SK-N-MC (cell line): ENCODE measurements around the gene DNAJB6.

Source experiments
- DNase-seq: peaks from one replicate; pipeline ENCODE4 v3.0.0-alpha.2; 2011; ENCODE audit warnings: low read depth, low spot score
- H3K27ac ChIP-seq: fragments of 200-600 bp; sonication (generic); 2 replicates; pipeline ENCODE4 v1.5.1; 2016; ENCODE audit warnings: mixed run types
- H3K36me3 ChIP-seq: fragments of 200-600 bp; sonication (generic); 2 replicates; pipeline ENCODE4 v1.6.1; 2017; ENCODE audit warnings: antibody characterized with exemption, low read length, mixed read lengths; ENCODE audit not compliant: insufficient read depth
- H3K4me3 ChIP-seq: fragments of 200-600 bp; sonication (generic); 2 replicates; pipeline ENCODE4 v1.5.1; 2016
- H3K9ac ChIP-seq: fragments of 200-600 bp; sonication (generic); 2 replicates; pipeline ENCODE4 v1.8.0; 2017; ENCODE audit warnings: mixed run types, mixed read lengths; ENCODE audit not compliant: insufficient read length
- H3K9me3 ChIP-seq: fragments of 200-600 bp; sonication (generic); 2 replicates; pipeline ENCODE4 v1.6.1; 2017; ENCODE audit warnings: low read depth, mild to moderate bottlenecking, antibody characterized with exemption, low read length, moderate library complexity, mixed read lengths
- EZH2 ChIP-seq: fragments of 200-600 bp; sonication (generic); IDR thresholded peaks from one replicate; pipeline ENCODE4 v1.6.1; 2017; ENCODE audit warnings: antibody characterized with exemption
- FOXP2 ChIP-seq: optimal IDR thresholded peaks from 2 replicates; pipeline ENCODE3; 2011; ENCODE audit warnings: mild to moderate bottlenecking, moderate library complexity; ENCODE audit not compliant: insufficient read depth; ENCODE audit errors: extremely low read length, control extremely low read depth
- POLR2AphosphoS5 ChIP-seq: IDR thresholded peaks from 2 replicates; pipeline ENCODE4 v1.6.1; 2012; ENCODE audit warnings: mild to moderate bottlenecking, low read depth, low read length, borderline replicate concordance

The DNAJB6 gene

DNA sequence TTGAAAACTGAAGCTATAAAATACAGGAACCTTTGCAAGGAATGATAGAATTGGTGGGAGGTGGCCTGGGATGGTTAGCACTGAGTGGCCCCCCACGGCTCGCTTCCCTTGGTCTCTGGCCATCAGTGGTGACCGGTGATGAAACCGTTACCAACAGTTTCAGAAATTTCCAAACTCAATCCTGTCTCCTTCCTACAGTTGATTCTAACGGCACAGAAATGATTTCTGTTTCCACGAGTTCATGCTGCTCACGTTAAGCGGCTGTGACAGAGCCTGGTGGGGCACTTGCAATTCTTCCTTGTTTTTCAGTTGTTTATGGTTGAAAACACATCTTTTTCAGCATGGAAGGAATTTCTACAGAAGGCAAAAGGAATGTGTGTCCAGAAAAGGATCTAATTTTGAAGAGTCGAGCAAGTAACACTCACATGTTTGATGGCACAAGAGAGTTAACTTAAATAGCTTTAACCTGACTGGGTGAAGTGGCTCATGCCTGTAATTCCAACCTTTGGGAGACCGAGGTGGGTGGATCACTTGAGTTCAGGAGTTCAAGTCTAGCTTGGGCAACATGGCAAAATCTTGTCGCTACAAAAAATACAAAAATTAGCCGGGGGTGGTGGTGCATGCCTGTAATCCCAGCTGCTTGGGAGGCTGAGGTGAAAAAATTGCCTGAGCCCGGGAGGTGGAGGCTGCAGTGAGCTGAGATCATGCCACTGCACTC is 100.1 kb downstream of the DNAJB6 start:
- Histone ChIP-seq H3K36me3 (no peaks in the 10 kb centered on the region), H3K9me3 (no peaks in the 10 kb centered on the region)

DNA sequence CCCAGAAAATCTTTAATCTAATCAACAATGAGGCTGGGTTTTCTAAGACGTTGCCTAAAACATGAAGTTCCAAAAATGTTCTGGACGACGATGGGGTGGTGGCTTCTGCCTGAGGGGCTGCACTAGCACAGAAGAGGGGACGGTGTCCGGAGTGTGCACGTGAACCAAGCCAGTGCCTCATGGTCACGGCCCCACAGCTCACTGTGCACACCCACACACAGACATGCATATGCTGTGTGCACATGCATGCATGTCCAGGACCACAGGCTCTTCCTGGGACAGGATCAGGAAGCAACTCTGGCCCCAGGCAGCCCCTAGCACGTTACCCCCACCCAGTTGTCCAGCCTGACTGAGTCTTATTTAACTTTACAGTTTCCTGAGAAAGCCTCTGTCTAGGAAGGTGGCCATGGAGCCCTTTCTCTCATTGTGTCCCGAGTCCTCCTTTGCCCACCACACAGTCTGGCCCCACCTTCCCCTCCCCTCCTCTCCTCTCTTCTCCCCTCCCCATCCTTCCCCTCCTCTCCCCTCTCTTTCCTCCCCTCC is 100.8 kb downstream of the DNAJB6 start:
- no peak for DNase-seq
- Histone ChIP-seq H3K36me3 (no peaks in the 10 kb centered on the region), H3K9ac (no peak overlapping the region), H3K4me3 (no peak overlapping the region), H3K9me3 (no peaks in the 10 kb centered on the region), H3K27ac (no peak overlapping the region)
- TF ChIP-seq POLR2AphosphoS5 = no peak
- no peak for TF ChIP-seq EZH2
- no peak for TF ChIP-seq FOXP2

More for the DNA sequence above, 100.1 kb downstream of the DNAJB6 start:
- TF ChIP-seq FOXP2 = no peak
- TF ChIP-seq EZH2 = no peak
- TF ChIP-seq POLR2AphosphoS5 = no peak
- DNase-seq = no peak
- no peak overlapping the region for H3K9ac ChIP-seq
- no peak overlapping the region for H3K4me3 ChIP-seq
- H3K27ac ChIP-seq = no peak overlapping the region

- DNase-seq = no peak
- Histone ChIP-seq H3K4me3 (no peak overlapping the region), H3K9me3 (no peaks in the 10 kb centered on the region), H3K36me3 (no peaks in the 10 kb centered on the region), H3K9ac (no peak overlapping the region), H3K27ac (no peak overlapping the region)
- TF ChIP-seq EZH2 (no peak), POLR2AphosphoS5 (no peak), FOXP2 (no peak)
Observed at GRCh38 chr7:157438121-157439025, 101.6 kb downstream of the DNAJB6 start.

DNA sequence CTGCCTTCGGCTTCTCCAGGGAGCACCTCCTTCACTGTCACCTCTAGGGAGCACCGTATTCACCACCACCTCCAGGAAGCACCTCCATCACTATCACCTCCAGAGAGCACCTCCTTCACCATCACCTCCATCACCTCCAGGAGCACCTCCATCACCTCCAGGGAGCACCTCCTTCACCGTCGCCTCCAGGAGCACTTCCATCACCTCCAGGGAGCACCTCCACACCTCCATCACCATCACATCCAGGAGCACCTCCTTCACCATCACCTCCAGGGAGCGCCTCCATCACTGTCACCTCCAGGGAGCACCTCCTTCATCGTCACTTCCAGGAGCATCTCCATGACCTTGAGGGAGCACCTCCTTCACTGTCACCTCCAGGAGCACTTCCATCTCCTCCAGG is 102.3 kb downstream of the DNAJB6 start:
- Histone ChIP-seq H3K9ac (no peak overlapping the region), H3K4me3 (no peak overlapping the region), H3K27ac (no peak overlapping the region), H3K9me3 (no peaks in the 10 kb centered on the region), H3K36me3 (no peaks in the 10 kb centered on the region)
- TF ChIP-seq POLR2AphosphoS5 (no peak), FOXP2 (no peak), EZH2 (no peak)
- DNase-seq = no peak

- no peak for DNase-seq
- TF ChIP-seq EZH2 = no peak
- TF ChIP-seq FOXP2 = no peak
- no peak for TF ChIP-seq POLR2AphosphoS5
- Histone ChIP-seq H3K4me3 (no peak overlapping the region), H3K27ac (no peak overlapping the region), H3K9me3 (no peaks in the 10 kb centered on the region), H3K36me3 (no peaks in the 10 kb centered on the region), H3K9ac (no peak overlapping the region)
Observed at GRCh38 chr7:157439761-157440160, 103.0 kb downstream of the DNAJB6 start.

GRCh38 chr7:157440346-157441022 is 103.7 kb downstream of the DNAJB6 start:
- DNase-seq = no peak
- Histone ChIP-seq H3K4me3 (no peak overlapping the region), H3K36me3 (no peaks in the 10 kb centered on the region), H3K27ac (no peak overlapping the region), H3K9me3 (no peaks in the 10 kb centered on the region), H3K9ac (no peak overlapping the region)
- TF ChIP-seq FOXP2 = no peak

DNA sequence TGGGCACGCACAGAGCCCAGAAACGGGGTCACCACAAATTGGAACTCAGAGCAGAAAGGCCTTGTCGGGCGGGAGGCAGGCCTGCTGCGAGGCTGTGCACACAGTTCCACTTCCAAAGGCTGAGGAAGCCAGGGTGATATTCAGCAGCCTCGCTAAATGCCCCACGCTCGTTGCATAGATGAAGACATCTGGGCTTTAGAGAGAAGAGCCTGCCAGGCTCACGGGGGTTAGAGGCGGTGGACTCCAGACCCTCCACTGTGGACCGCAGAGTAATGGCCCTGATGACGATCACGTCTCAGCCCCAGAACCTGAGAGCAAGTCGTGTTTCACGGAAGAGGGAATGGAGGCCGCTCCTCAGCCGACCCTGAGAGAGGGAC is 104.2 kb downstream of the DNAJB6 start:
- Histone ChIP-seq H3K9ac (no peak overlapping the region), H3K27ac (no peak overlapping the region), H3K36me3 (no peaks in the 10 kb centered on the region), H3K4me3 (no peak overlapping the region), H3K9me3 (no peaks in the 10 kb centered on the region)
- no peak for TF ChIP-seq POLR2AphosphoS5
- DNase-seq = no peak

GRCh38 chr7:157442456-157442855 is 105.7 kb downstream of the DNAJB6 start:
- no peaks in the 10 kb centered on the region for H3K36me3 ChIP-seq
- H3K9me3 ChIP-seq = no peaks in the 10 kb centered on the region
- no peak overlapping the region for H3K9ac ChIP-seq
- H3K4me3 ChIP-seq = no peak overlapping the region
- DNase-seq = no peak
- no peak for TF ChIP-seq EZH2
- TF ChIP-seq POLR2AphosphoS5 = no peak
- no peak for TF ChIP-seq FOXP2
- no peak overlapping the region for H3K27ac ChIP-seq
